OCI-LY7 (cell line): Measurements from ENCODE around the gene CFAP54. TPM values are rescaled to one million over a fixed set of nuclear protein-coding genes. Genes with fewer than 3 reads are reported as not detected.
A peak's percentile ranks its signal among the peaks of the same experiment; 100 is the strongest.

Source experiments
- BruUV-seq: library from RNA; stranded (reverse); fragments of 400-500 nt; replicated peaks from 2 replicates; lab custom pipeline; 2021; lab: Mats Ljungman, UMichigan
- CTCF ChIA-PET: fragments of 300-600 bp; sonication (Branson Sonifier 250); formaldehyde crosslinking; loops from one replicate; lab custom pipeline; 2022; ENCODE audit warnings: antibody characterized with exemption; ENCODE audit not compliant: unreplicated experiment; lab: Charles Lee
- POLR2A ChIA-PET: fragments of 300-600 bp; sonication (Branson Sonifier 250); formaldehyde crosslinking; loops from one replicate; lab custom pipeline; 2022; ENCODE audit warnings: antibody characterized with exemption; lab: Charles Lee
- DNase-seq: peaks from one replicate; pipeline ENCODE4 v3.0.0-alpha.2; 2015; ENCODE audit warnings: low spot score
- H2AFZ ChIP-seq: fragments of 200-600 bp; sonication (generic), shearing (Covaris generic); 2 replicates; pipeline ENCODE4 v1.6.1; 2014; ENCODE audit warnings: mild to moderate bottlenecking, antibody characterized with exemption, low read length, moderate library complexity
- H3K27ac ChIP-seq: fragments of 200-600 bp; sonication (generic); 2 replicates; pipeline ENCODE4 v1.5.1; 2014; ENCODE audit warnings: mixed run types, low read depth, mild to moderate bottlenecking, moderate library complexity, low read length, inconsistent platforms; ENCODE audit not compliant: poor library complexity, severe bottlenecking
- H3K36me3 ChIP-seq: fragments of 200-600 bp; sonication (generic); 2 replicates; pipeline ENCODE4 v1.6.1; 2014; ENCODE audit warnings: mild to moderate bottlenecking, antibody characterized with exemption, low read length, moderate library complexity, mixed read lengths; ENCODE audit not compliant: insufficient read depth
- H3K4me1 ChIP-seq: fragments of 200-600 bp; sonication (generic); 2 replicates; pipeline ENCODE4 v1.5.1; 2014; ENCODE audit warnings: mild to moderate bottlenecking, low read length; ENCODE audit not compliant: insufficient read depth, poor library complexity, severe bottlenecking
- H3K4me2 ChIP-seq: fragments of 200-600 bp; sonication (generic); 2 replicates; pipeline ENCODE4 v1.6.1; 2014; ENCODE audit warnings: mild to moderate bottlenecking, low read length
- H3K4me3 ChIP-seq: fragments of 200-600 bp; sonication (generic); 2 replicates; pipeline ENCODE4 v1.5.1; 2014; ENCODE audit warnings: mild to moderate bottlenecking, low read depth, low read length; ENCODE audit not compliant: poor library complexity, severe bottlenecking
- H3K79me2 ChIP-seq: fragments of 200-600 bp; sonication (generic); 2 replicates; pipeline ENCODE4 v1.6.1; 2016; ENCODE audit warnings: low read depth, mild to moderate bottlenecking, low read length, moderate library complexity, mixed read lengths; ENCODE audit not compliant: insufficient read depth
- H3K9me2 ChIP-seq: fragments of 200-600 bp; sonication (generic); 2 replicates; pipeline ENCODE4 v1.6.1; 2016; ENCODE audit warnings: mild to moderate bottlenecking, low read length, mixed read lengths; ENCODE audit not compliant: insufficient read depth
- H3K9me3 ChIP-seq: fragments of 200-600 bp; sonication (generic); 2 replicates; pipeline ENCODE4 v1.6.1; 2014; ENCODE audit warnings: mild to moderate bottlenecking, mixed run types, low read length, mixed read lengths
- H4K20me1 ChIP-seq: fragments of 200-600 bp; sonication (generic); 2 replicates; pipeline ENCODE4 v1.6.1; 2014; ENCODE audit warnings: mild to moderate bottlenecking, antibody characterized with exemption, low read length, moderate library complexity, mixed read lengths; ENCODE audit not compliant: insufficient read depth
- EZH2phosphoT487 ChIP-seq: fragments of 200-600 bp; sonication (generic); IDR thresholded peaks from 2 replicates; pipeline ENCODE4 v1.6.1; 2018; ENCODE audit warnings: low read depth, borderline replicate concordance, mild to moderate bottlenecking, mixed run types, antibody characterized with exemption, low read length, moderate library complexity, mixed read lengths
- intact Hi-C: fragments of 100-400 bp; cut with micrococcal nuclease; formaldehyde crosslinking; loops from one replicate; pipeline ENCODE4 v1.10.0; 2022; ENCODE audit not compliant: unreplicated experiment
- total RNA-seq, 2 experiments: library from RNA; depleted of rRNA in 1 of 2; stranded (reverse); fragments of >200 nt in 1 of 2; shearing (Covaris generic) in 1 of 2; gene quantifications; 2 replicates each; pipeline ENCODE4 v1.2.3, GENCODE V29; 2014 to 2022
- TF ChIP-seq, protein P1 (sequence below): fragments of 200-600 bp; sonication (generic); conservative IDR thresholded peaks from 2 replicates; pipeline ENCODE4 v1.5.1; 2014; ENCODE audit warnings: mild to moderate bottlenecking, antibody characterized with exemption, low read length, moderate library complexity, mixed read lengths

CFAP54 gene
- total RNA-seq, 2 experiments from 2014 or later: 0.53 TPM; not detected in 1

- H3K4me1 ChIP-seq: no peaks in the 10 kb centered on the region
- no peak overlapping the region for H3K4me3 ChIP-seq
- H3K4me2 ChIP-seq: no peak overlapping the region
- intact Hi-C loops: no loop called here
- H3K79me2 ChIP-seq: no peaks in the 10 kb centered on the region
- no TSS peak for BruUV-seq
- no peaks in the 10 kb centered on the region for H4K20me1 ChIP-seq
- no peaks in the 10 kb centered on the region for H3K36me3 ChIP-seq
- no peak overlapping the region for H3K27ac ChIP-seq
- POLR2A ChIA-PET: interaction anchor here (0.9 kb wide), 1 partner anchor 11 kb away, joined by 3 read pairs; no protein-coding TSS in a partner anchor
- CTCF ChIA-PET: no interaction called here
- H3K9me2 ChIP-seq: no peaks in the 10 kb centered on the region
- TF ChIP-seq, protein P1, sequence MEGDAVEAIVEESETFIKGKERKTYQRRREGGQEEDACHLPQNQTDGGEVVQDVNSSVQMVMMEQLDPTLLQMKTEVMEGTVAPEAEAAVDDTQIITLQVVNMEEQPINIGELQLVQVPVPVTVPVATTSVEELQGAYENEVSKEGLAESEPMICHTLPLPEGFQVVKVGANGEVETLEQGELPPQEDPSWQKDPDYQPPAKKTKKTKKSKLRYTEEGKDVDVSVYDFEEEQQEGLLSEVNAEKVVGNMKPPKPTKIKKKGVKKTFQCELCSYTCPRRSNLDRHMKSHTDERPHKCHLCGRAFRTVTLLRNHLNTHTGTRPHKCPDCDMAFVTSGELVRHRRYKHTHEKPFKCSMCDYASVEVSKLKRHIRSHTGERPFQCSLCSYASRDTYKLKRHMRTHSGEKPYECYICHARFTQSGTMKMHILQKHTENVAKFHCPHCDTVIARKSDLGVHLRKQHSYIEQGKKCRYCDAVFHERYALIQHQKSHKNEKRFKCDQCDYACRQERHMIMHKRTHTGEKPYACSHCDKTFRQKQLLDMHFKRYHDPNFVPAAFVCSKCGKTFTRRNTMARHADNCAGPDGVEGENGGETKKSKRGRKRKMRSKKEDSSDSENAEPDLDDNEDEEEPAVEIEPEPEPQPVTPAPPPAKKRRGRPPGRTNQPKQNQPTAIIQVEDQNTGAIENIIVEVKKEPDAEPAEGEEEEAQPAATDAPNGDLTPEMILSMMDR: no peak
- TF ChIP-seq EZH2phosphoT487: no peak
- no peak overlapping the region for H2AFZ ChIP-seq
- H3K9me3 ChIP-seq: no peaks in the 10 kb centered on the region
- no peak for DNase-seq
These were observed 163.5 kb downstream of the CFAP54 start for GRCh38 chr12:96652870-96653269.

DNA sequence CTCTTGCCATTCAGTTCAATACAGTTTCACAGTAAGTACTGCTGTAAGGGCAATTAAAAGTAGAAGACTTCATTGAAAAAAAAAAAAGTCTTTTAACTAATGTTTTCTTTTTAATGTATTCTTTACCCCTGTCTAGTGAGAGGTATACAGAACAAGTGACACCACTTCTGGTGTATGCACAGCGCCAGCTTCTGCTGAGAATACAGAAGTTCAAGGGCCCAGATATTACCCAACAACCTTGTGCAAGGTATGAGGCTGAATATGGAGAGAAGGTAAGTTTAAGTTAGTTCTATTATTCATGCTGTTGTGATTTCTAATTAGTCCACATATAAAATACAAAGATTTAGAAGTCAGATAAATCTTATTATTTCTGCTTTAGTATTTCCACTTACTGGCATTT, 168.7 kb downstream of the CFAP54 start:
- H4K20me1 ChIP-seq: no peaks in the 10 kb centered on the region
- no TSS peak for BruUV-seq
- H3K4me1 ChIP-seq: no peaks in the 10 kb centered on the region
- ChIA-PET CTCF (no interaction called here), POLR2A (interaction anchor here (0.5 kb wide), 1 partner anchor 171 kb away, joined by 3 read pairs; no protein-coding TSS in a partner anchor)
- H3K9me3 ChIP-seq: no peaks in the 10 kb centered on the region
- TF ChIP-seq, protein P1: peak; percentile 25; the same call in 1 of the 2 replicates
- TF ChIP-seq EZH2phosphoT487: no peak
- H3K79me2 ChIP-seq: no peaks in the 10 kb centered on the region
- intact Hi-C loops: no loop called here
- no peak overlapping the region for H2AFZ ChIP-seq
- H3K9me2 ChIP-seq: no peaks in the 10 kb centered on the region
- no peak for DNase-seq
- no peak overlapping the region for H3K27ac ChIP-seq
- no peak overlapping the region for H3K4me3 ChIP-seq
- H3K36me3 ChIP-seq: no peaks in the 10 kb centered on the region
- H3K4me2 ChIP-seq: no peak overlapping the region

- no peak overlapping the region for H3K4me2 ChIP-seq
- H3K9me2 ChIP-seq: no peaks in the 10 kb centered on the region
- no peaks in the 10 kb centered on the region for H3K79me2 ChIP-seq
- H3K4me1 ChIP-seq: no peaks in the 10 kb centered on the region
- TF ChIP-seq, protein P1: no peak
- TF ChIP-seq EZH2phosphoT487: no peak
- no peak overlapping the region for H3K4me3 ChIP-seq
- no peaks in the 10 kb centered on the region for H3K9me3 ChIP-seq
- intact Hi-C loops: no loop called here
- no peak overlapping the region for H2AFZ ChIP-seq
- H3K36me3 ChIP-seq: no peaks in the 10 kb centered on the region
- BruUV-seq: no TSS peak
- ChIA-PET CTCF (no interaction called here), POLR2A (interaction anchor here (0.6 kb wide), 1 partner anchor 1584 kb away, joined by 3 read pairs; no protein-coding TSS in a partner anchor)
- no peak overlapping the region for H3K27ac ChIP-seq
- DNase-seq: no peak
- H4K20me1 ChIP-seq: no peaks in the 10 kb centered on the region
These were observed 180.4 kb downstream of the CFAP54 start for GRCh38 chr12:96669786-96670185.
